ENCODE results near the gene LPAR2.
A peak's percentile ranks its signal among the peaks of the same experiment; 100 is the strongest.
"Not testable (repeated sequence)": the region's sequence is repeated elsewhere in the genome, so short reads cannot be mapped to it uniquely, and the experiment has no call there.

The LPAR2 gene

GRCh38 chr19:19630062-19630414 lies 2.0 kb upstream of the LPAR2 start:
- DNase-seq: no peak

- no peak for DNase-seq
Observed at GRCh38 chr19:19628501-19629134, 598 bp upstream of the LPAR2 start.

- no peak for DNase-seq
Observed at GRCh38 chr19:19626516-19627472, 1.2 kb downstream of the LPAR2 start.

- DNase-seq: no peak
Observed at GRCh38 chr19:19624032-19624570, 3.9 kb downstream of the LPAR2 start.

- no peak for DNase-seq
Observed at GRCh38 chr19:19623383-19623782, 4.6 kb downstream of the LPAR2 start.

- DNase-seq: no peak
Observed at GRCh38 chr19:19619849-19620210, 8.2 kb downstream of the LPAR2 start.

GRCh38 chr19:19619181-19619848 lies 8.7 kb downstream of the LPAR2 start:
- no peak for DNase-seq

GRCh38 chr19:19618219-19619051 lies 9.6 kb downstream of the LPAR2 start, which contains the start of gene PBX4:
Gene PBX4 (minus strand): TSS chr19:19618687. CDS start chr19:19618629, 58 bp downstream.
- DNase-seq: peak; percentile 88

GRCh38 chr19:19615086-19615485 lies 12.9 kb downstream of the LPAR2 start:
- DNase-seq: no peak

- DNase-seq: no peak
Observed at GRCh38 chr19:19613506-19613905, 14.5 kb downstream of the LPAR2 start.

GRCh38 chr19:19610376-19611202 lies 17.4 kb downstream of the LPAR2 start:
- DNase-seq: no peak

GRCh38 chr19:19606686-19607085 lies 21.3 kb downstream of the LPAR2 start:
- not testable (repeated sequence) for DNase-seq

- no peak for DNase-seq
Observed at GRCh38 chr19:19606021-19606420, 22.0 kb downstream of the LPAR2 start.

GRCh38 chr19:19602713-19603324 lies 25.2 kb downstream of the LPAR2 start:
- no peak for DNase-seq

GRCh38 chr19:19602136-19602712 lies 25.8 kb downstream of the LPAR2 start:
- no peak for DNase-seq

GRCh38 chr19:19600793-19601330 lies 27.2 kb downstream of the LPAR2 start:
- no peak for DNase-seq

- not testable (repeated sequence) for DNase-seq
Observed at GRCh38 chr19:19598728-19599451, 29.1 kb downstream of the LPAR2 start.

GRCh38 chr19:19597809-19598306 lies 30.2 kb downstream of the LPAR2 start:
- no peak for DNase-seq

- no peak for DNase-seq
Observed at GRCh38 chr19:19595171-19595701, 32.8 kb downstream of the LPAR2 start.

Measured in GOT3 (cell line).